ENCODE results near the gene CCDC9. TPM values are rescaled to one million over a fixed set of nuclear protein-coding genes. Genes with fewer than 3 reads are reported as not detected.
A peak's percentile ranks its signal among the peaks of the same experiment; 100 is the strongest.

CCDC9 gene
- total and polyA plus RNA-seq, 2 of the 13 experiments (the other 11 are each of a cell fraction or from before 2014, with no cell fraction given), result 2.9 to 6.3 TPM

DNA sequence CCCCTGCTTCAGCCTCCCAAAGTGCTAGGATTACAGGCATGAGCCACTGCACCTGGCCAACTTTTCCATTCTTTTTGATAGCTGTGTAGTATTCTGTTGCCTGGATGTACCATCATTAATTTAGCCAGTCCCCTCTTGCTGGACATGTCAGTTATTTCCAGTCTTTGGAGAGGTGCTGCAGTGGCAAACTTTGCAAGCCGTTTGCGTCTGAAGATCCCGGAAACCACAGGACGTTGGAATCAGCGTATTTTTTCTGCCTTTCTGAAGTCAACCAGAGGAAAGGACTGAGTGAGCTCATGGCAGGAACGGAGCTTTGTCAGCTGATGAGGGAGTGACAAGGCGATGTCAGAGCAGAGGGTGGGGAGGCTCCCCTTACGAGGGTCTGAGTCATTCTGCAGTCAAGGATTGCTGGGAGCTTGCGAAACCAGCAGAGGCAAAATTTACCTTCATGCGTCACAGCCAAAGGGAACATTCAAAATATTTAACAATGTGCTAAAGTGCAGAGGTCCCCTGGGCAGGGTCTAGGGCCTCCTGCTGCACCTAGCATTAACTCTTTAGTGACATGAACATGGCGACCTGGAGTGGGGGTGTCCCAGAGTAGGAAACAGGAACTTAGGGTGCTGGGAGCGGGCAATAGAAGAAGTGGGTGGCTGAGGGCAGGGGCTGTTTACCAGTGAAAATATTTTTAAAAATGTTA, 58.9 kb downstream of the CCDC9 start (continued):
- TF ChIP-seq ZNF280D (CRISPR knock-in tag; IDR thresholded peaks at IDR 0.05), result no peak
- TF ChIP-seq HDAC1 (CRISPR knock-in tag; IDR thresholded peaks at IDR 0.05), result peak; percentile 89
- TF ChIP-seq ZNF138 (CRISPR knock-in tag; IDR thresholded peaks at IDR 0.05; ENCODE audit: low read depth), result no peak
- TF ChIP-seq SALL1 (CRISPR knock-in tag; IDR thresholded peaks at IDR 0.05), result peak; percentile 98
- no peak; the same call in 1 of the 2 replicates for TF ChIP-seq ZBTB43 (CRISPR knock-in tag; conservative IDR thresholded peaks at IDR 0.05)
- TF ChIP-seq, protein P1, sequence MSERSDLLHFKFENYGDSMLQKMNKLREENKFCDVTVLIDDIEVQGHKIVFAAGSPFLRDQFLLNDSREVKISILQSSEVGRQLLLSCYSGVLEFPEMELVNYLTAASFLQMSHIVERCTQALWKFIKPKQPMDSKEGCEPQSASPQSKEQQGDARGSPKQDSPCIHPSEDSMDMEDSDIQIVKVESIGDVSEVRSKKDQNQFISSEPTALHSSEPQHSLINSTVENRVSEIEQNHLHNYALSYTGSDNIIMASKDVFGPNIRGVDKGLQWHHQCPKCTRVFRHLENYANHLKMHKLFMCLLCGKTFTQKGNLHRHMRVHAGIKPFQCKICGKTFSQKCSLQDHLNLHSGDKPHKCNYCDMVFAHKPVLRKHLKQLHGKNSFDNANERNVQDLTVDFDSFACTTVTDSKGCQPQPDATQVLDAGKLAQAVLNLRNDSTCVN (CRISPR knock-in tag; IDR thresholded peaks at IDR 0.05; ENCODE audit: borderline replicate concordance), result no peak
- TF ChIP-seq ZFP1 (CRISPR knock-in tag; IDR thresholded peaks at IDR 0.05), result peak; percentile 72
- no peak for TF ChIP-seq ZBTB40 (IDR thresholded peaks at IDR 0.05)
- peak; percentile 76; the same call in 1 of the 2 replicates for TF ChIP-seq ZBTB40 (CRISPR knock-in tag; IDR thresholded peaks at IDR 0.05)
- 0 out of 2 replicates have a peak, but pooled peaks have one; percentile 15 for TF ChIP-seq NFE2 (CRISPR knock-in tag; IDR thresholded peaks at IDR 0.05)
- TF ChIP-seq, protein P2, sequence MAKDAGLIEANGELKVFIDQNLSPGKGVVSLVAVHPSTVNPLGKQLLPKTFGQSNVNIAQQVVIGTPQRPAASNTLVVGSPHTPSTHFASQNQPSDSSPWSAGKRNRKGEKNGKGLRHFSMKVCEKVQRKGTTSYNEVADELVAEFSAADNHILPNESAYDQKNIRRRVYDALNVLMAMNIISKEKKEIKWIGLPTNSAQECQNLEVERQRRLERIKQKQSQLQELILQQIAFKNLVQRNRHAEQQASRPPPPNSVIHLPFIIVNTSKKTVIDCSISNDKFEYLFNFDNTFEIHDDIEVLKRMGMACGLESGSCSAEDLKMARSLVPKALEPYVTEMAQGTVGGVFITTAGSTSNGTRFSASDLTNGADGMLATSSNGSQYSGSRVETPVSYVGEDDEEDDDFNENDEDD (CRISPR knock-in tag; IDR thresholded peaks at IDR 0.05; ENCODE audit: borderline replicate concordance), result no peak
- TF ChIP-seq KDM3A (CRISPR knock-in tag; IDR thresholded peaks at IDR 0.05; ENCODE audit: low read depth), result peak; percentile 85; the same call in 1 of the 2 replicates
- peak; percentile 85 for TF ChIP-seq BCL6 (CRISPR knock-in tag; IDR thresholded peaks at IDR 0.05)
